GM12865 (cell line): Measurements from ENCODE around the gene FRYL.
"Not testable (repeated sequence)": the region's sequence is repeated elsewhere in the genome, so short reads cannot be mapped to it uniquely, and the experiment has no call there.

Experiments used
- DNase-seq: peaks from one replicate; pipeline ENCODE4 v3.0.0; 2010; ENCODE audit warnings: low read depth
- H3K4me3 ChIP-seq: 2 replicates; pipeline ENCODE4 v1.5.1; 2011; ENCODE audit warnings: mild to moderate bottlenecking, low read depth, low read length, control low read depth
- CTCF ChIP-seq: IDR thresholded peaks from 2 replicates; pipeline ENCODE4 v1.5.1; 2011; ENCODE audit warnings: low read length, control low read depth, low read depth, inconsistent platforms; ENCODE audit not compliant: insufficient read depth; ENCODE audit errors: missing control alignments

FRYL gene

GRCh38 chr4:48467891-48468290, 312.2 kb downstream of the FRYL start:
- no peak overlapping the region for H3K4me3 ChIP-seq
- TF ChIP-seq CTCF: no peak
- no peak for DNase-seq

- H3K4me3 ChIP-seq: no peak overlapping the region
- TF ChIP-seq CTCF: no peak
- DNase-seq: no peak
Observed at GRCh38 chr4:48467442-48467841, 312.6 kb downstream of the FRYL start.

GRCh38 chr4:48462363-48462762, 317.7 kb downstream of the FRYL start:
- DNase-seq: no peak
- TF ChIP-seq CTCF: no peak
- H3K4me3 ChIP-seq: no peak overlapping the region

- no peak for DNase-seq
- H3K4me3 ChIP-seq: no peak overlapping the region
- no peak for TF ChIP-seq CTCF
Observed at GRCh38 chr4:48461000-48461399, 319.1 kb downstream of the FRYL start.

- no peak for TF ChIP-seq CTCF
- no peak for DNase-seq
- no peak overlapping the region for H3K4me3 ChIP-seq
Observed at GRCh38 chr4:48454591-48454990, 325.5 kb downstream of the FRYL start.

- not testable (repeated sequence) for DNase-seq, H3K4me3 ChIP-seq
Observed at GRCh38 chr4:48451656-48452055, 328.4 kb downstream of the FRYL start.

GRCh38 chr4:48450740-48451139, 329.3 kb downstream of the FRYL start:
- DNase-seq: no peak
- no peak for TF ChIP-seq CTCF
- H3K4me3 ChIP-seq: no peak overlapping the region

GRCh38 chr4:48449151-48449550, 330.9 kb downstream of the FRYL start:
- no peak for DNase-seq
- H3K4me3 ChIP-seq: no peak overlapping the region
- no peak for TF ChIP-seq CTCF
